Measurements from ENCODE around the gene BCAS1.

DNA sequence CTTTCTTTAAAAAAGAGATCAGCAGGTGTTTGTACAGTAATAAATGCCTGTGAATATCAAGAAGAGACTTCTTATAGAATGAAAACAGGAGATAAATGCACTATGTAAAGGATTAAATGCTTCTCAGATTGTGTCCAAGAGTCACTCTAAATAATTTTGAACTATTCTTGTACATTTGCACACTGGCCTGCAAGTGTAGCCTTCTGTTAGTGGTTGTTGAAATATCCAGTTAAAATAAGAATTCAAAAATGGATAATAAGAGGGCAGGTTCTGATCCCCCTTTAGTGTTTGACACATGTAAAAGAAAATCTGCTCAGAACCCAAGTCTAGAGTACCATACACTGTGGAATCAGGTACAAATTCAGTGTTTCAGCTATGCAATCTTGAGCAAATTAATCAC lies 91.9 kb downstream of the BCAS1 start:
- TF ChIP-seq, protein P1, sequence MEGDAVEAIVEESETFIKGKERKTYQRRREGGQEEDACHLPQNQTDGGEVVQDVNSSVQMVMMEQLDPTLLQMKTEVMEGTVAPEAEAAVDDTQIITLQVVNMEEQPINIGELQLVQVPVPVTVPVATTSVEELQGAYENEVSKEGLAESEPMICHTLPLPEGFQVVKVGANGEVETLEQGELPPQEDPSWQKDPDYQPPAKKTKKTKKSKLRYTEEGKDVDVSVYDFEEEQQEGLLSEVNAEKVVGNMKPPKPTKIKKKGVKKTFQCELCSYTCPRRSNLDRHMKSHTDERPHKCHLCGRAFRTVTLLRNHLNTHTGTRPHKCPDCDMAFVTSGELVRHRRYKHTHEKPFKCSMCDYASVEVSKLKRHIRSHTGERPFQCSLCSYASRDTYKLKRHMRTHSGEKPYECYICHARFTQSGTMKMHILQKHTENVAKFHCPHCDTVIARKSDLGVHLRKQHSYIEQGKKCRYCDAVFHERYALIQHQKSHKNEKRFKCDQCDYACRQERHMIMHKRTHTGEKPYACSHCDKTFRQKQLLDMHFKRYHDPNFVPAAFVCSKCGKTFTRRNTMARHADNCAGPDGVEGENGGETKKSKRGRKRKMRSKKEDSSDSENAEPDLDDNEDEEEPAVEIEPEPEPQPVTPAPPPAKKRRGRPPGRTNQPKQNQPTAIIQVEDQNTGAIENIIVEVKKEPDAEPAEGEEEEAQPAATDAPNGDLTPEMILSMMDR (conservative IDR thresholded peaks at IDR 0.05 in 1 of 2, IDR thresholded peaks at IDR 0.05 in 1 of 2; ENCODE audit: extremely low read depth in 1 of 2, insufficient read depth in 1 of 2, low read depth in 1 of 2, low read length in 2 of 2), result no peak
- no peak for TF ChIP-seq EZH2 (IDR thresholded peaks at IDR 0.05; ENCODE audit: borderline replicate concordance, low read length)
